Psoas muscle (tissue), 8 donors: ENCODE results near the gene TRMT1L. TPM values are rescaled to one million over a fixed set of nuclear protein-coding genes. Genes with fewer than 3 reads are reported as not detected.

Experiments
- ATAC-seq, 4 donors: fragments of 200-7000 bp; cut with Tn5 transposase; one replicate each; pipeline ENCODE4 v1.9.1; 2020; ENCODE audit warnings: moderate library complexity in 3 of 4, mild to moderate bottlenecking in 2 of 4
- DNase-seq, 2 donors: peaks; one replicate each; pipeline ENCODE4 v3.0.0-alpha.2; 2020
- H3K27ac ChIP-seq: fragments of 200-600 bp; one replicate; pipeline ENCODE4 v1.8.0; 2022
- H3K27me3 ChIP-seq, 3 donors: fragments of 200-600 bp in 1 of 3; one replicate each; pipeline versions ENCODE4 v1.6.1 to v1.8.0; 2013 to 2022; ENCODE audit warnings: low read length in 2 of 3, mild to moderate bottlenecking in 2 of 3, moderate library complexity in 1 of 3; ENCODE audit not compliant: insufficient read depth in 3 of 3
- H3K36me3 ChIP-seq, 2 donors: fragments of 200-600 bp in 1 of 2; one replicate each; pipeline versions ENCODE4 v1.6.1 to v1.8.0; 2013 to 2022; ENCODE audit warnings: low read depth in 1 of 2, mild to moderate bottlenecking in 1 of 2, moderate library complexity in 1 of 2; ENCODE audit not compliant: insufficient read depth in 1 of 2
- H3K4me1 ChIP-seq: fragments of 200-600 bp; one replicate; pipeline ENCODE4 v1.8.0; 2022
- H3K4me3 ChIP-seq: fragments of 200-600 bp; one replicate; pipeline ENCODE4 v1.8.0; 2022; ENCODE audit warnings: mild to moderate bottlenecking
- H3K9me3 ChIP-seq: fragments of 200-600 bp; one replicate; pipeline ENCODE4 v1.8.0; 2022
- CTCF ChIP-seq: fragments of 200-600 bp; IDR thresholded peaks from one replicate; pipeline ENCODE4 v1.8.0; 2022; ENCODE audit warnings: antibody characterized with exemption
- WGBS, 3 donors: extraction: QIAGEN DNeasy Blood & Tissue Kit; methylation state at CpG; one replicate each; pipeline versions ENCODE4 v1.1.6 to v1.1.7; 2013; 5-methylcytosine and 5-hydroxymethylcytosine counted together
- intact Hi-C, 2 donors: fragments of 100-400 bp; cut with DNase I; formaldehyde crosslinking; loops; one replicate each; pipeline versions ENCODE4 v1.11.0 to v1.14.2; 2022
- polyA plus RNA-seq, 3 donors: library from polyadenylated mRNA; stranded (reverse); fragments of 200-250 nt; gene quantifications; one replicate each; pipeline ENCODE4 v1.2.3, GENCODE V29; 2013
- total RNA-seq, 4 donors: library from RNA; stranded (reverse); fragmentation: NEBNext Ultra II Directional in 2 of 4; extraction: Animal tissue kit (Norgen Biotek cat#: 25700) in 2 of 4; gene quantifications; one replicate each; pipeline versions ENCODE4 v1.2.1 to v1.2.4, GENCODE V29; 2021 to 2023
- donor health status: healthy with polysubstance abuse.
- donor health status: DM: no; HTN: no; CAD: no; lungs with moderate emphysema.
- donor health status: Bipolar disorder and iron deficiency.
- donor health status: healthy.
- donor health status: DM: yes; HTN: yes; CAD: no.
- donor health status: DM: no; HTN: no; CAD: no.
- donor health status: DM: no; HTN: no; CAD: no.
- donor health status: DM: yes; HTN: yes; CAD: no.

TRMT1L gene
- total and polyA plus RNA-seq, 7 donors, result 13.2 to 41.3 (median 30.4) TPM

DNA sequence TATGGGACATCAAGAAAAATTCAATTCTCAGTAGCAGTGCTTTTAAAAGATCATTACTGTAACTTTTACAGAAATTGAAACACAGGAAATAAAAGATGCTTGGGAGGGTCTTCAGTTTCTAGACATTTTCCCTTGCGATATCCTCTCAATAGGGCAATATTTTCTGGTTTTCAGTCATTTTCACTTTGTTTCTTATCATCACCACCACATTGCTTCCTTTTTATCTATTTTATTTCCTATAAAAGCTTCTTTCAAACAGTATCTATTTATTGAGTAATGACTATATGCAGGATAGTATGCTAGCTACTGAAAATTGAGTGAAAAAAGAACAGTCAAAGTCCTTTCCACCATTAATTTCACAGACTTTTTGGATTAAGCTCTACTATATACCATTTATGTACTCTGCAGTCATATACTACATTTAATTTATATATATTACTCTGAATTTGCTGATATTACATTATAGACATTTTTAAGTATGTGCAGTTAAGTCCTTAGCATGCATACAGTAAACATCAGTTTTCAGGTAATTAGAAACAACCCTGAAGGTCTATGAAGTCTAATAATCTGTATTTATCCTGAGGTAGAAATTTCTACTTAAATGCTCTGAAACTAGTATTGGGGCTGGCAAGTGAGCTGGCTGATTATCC, 18.7 kb downstream of the TRMT1L start:
- Histone ChIP-seq H3K9me3 (no peaks in the 10 kb centered on the region), H3K4me3 (no peak overlapping the region), H3K27ac (no peak overlapping the region), H3K27me3 (no peaks in the 10 kb centered on the region), H3K36me3 (peaks cover 11 to 96% of the 10 kb centered on the region in 2 donors), H3K4me1 (no peaks in the 10 kb centered on the region)
- no peak for ATAC-seq
- WGBS, 3 donors, result 97 to 100% (median 98%) methylated on average over 1 of the region's 1 CpG
- intact Hi-C loops, result loop anchor here in 1 of 2 donors (10.0 kb wide), 1 partner anchor 1217 kb away; no protein-coding TSS in a partner anchor
- no peak for DNase-seq
- TF ChIP-seq CTCF, result no peak

DNA sequence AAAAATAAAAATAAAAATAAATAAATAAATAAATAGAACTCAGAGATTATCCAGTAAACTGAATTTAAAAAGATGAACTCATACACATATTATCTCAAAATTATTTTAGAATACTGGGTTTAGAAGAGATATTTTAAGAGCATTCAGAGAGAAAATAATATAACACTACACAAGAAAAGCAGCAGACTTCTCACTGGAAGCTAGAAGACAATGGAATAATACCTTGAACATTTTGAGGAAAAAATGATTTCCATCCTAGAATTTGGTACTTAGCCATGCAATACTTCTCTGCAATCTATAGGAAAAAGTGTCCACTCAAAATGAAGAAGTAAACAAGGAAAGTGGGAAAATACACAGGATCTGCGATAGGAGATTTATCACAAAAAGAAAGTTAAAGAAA, 24.2 kb downstream of the TRMT1L start:
- Histone ChIP-seq H3K4me3 (no peak overlapping the region), H3K27ac (no peak overlapping the region), H3K9me3 (no peaks in the 10 kb centered on the region), H3K4me1 (no peaks in the 10 kb centered on the region), H3K36me3 (peaks cover 5 to 94% of the 10 kb centered on the region in 2 donors), H3K27me3 (no peaks in the 10 kb centered on the region)
- no peak for ATAC-seq
- 99 to 100% (median 100%) methylated on average over 1 of the region's 1 CpG for WGBS, 3 donors
- intact Hi-C loops, result loop anchor here in 1 of 2 donors (10.0 kb wide), 1 partner anchor 1222 kb away; no protein-coding TSS in a partner anchor
- TF ChIP-seq CTCF, result no peak
- no peak for DNase-seq

DNA sequence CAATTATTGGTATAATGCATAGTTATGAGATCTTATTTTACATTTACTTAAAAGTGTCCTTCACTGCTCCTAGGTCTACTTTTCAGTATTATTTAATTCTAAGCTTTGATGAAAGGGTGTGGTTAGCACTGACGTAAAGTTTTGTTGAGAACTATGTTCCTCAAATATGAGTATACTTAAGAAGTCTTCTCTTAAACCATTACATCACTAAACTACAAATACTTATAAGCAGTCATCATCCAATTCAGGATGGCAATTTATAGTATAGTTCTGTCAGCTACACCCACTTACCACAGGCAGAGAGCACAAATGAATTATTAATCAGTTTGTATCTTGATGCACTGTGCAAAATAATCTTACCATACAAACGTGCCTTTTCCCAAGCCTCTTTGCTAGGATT, 27.0 kb downstream of the TRMT1L start:
- Histone ChIP-seq H3K4me3 (no peak overlapping the region), H3K4me1 (no peaks in the 10 kb centered on the region), H3K27ac (no peak overlapping the region), H3K27me3 (no peaks in the 10 kb centered on the region), H3K36me3 (peaks cover 0 to 94% of the 10 kb centered on the region in 2 donors), H3K9me3 (no peaks in the 10 kb centered on the region)
- DNase-seq (no peak), ATAC-seq (no peak)
- TF ChIP-seq CTCF, result no peak
- WGBS, 3 donors, result 71 to 77% (median 76%) methylated on average over 2 of the region's 2 CpGs
- intact Hi-C loops, result loop anchor here in 1 of 2 donors (10.0 kb wide), 2 partner anchors 415 to 1225 kb away; no protein-coding TSS in a partner anchor

DNA sequence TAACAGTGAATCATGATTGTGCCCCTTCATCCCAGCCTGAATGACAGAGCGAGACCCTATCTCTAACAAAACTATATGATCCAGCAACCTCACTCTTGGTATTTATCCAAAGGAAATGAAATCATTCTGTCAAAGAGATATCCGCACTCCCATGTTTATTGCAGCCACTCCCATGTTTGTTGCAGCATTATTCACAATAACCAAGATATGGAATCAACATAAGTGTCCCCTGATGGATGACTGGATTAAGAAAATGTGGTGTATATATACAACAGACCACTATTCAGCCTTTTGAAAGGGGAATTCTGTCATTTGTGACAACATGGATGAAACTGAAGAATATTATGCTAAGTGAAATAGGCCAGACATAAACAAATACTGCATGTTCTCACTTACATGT, 44.4 kb downstream of the TRMT1L start:
- Histone ChIP-seq H3K4me3 (no peak overlapping the region), H3K27me3 (no peaks in the 10 kb centered on the region), H3K9me3 (peaks cover 14% of the 10 kb centered on the region), H3K27ac (no peak overlapping the region), H3K4me1 (no peaks in the 10 kb centered on the region), H3K36me3 (peaks cover 0 to 11% of the 10 kb centered on the region in 2 donors)
- DNase-seq (no peak), ATAC-seq (no peak)
- WGBS, 3 donors, result 89 to 91% (median 90%) methylated on average over 2 of the region's 2 CpGs
- intact Hi-C loops, result no loop called here
- TF ChIP-seq CTCF, result no peak

DNA sequence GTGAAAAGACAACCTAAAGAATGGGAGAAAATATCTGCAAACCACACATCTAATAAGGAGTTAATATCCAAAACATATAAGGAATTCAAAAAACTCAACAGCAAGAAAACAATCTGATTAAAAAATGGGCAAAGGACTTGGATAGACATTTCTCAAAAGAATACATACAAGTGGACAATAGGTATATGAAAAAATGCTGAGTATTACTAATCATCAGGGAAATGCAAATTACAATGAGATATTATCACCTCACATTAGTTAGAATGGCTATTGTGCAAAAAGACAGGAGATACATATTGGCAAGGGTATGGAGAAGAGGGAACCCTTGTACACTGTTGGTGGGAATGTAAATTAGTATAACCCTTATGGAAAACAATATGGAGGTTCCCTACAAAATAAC, 44.9 kb downstream of the TRMT1L start:
- intact Hi-C loops, result no loop called here
- H3K27me3 ChIP-seq, result no peaks in the 10 kb centered on the region
- ATAC-seq (no peak), DNase-seq (no peak)
- H3K36me3 ChIP-seq, result peaks cover 0 to 6% of the 10 kb centered on the region in 2 donors
- no peaks in the 10 kb centered on the region for H3K4me1 ChIP-seq
- TF ChIP-seq CTCF, result no peak
- H3K4me3 ChIP-seq, result no peak overlapping the region
- no peak overlapping the region for H3K27ac ChIP-seq
- peaks cover 15% of the 10 kb centered on the region for H3K9me3 ChIP-seq
